ENCODE measurements around the gene DCAF11.

- TF ChIP-seq POLR2A (IDR thresholded peaks at IDR 0.05; ENCODE audit: low read length) (no peak), GATA1 (IDR thresholded peaks at IDR 0.05; ENCODE audit: low read depth, low read length) (no peak)
Observed at GRCh38 chr14:24100197-24100981, 14.2 kb upstream of the DCAF11 start.

Measured in erythroblast (primary cell).